HEK293T (cell line): ENCODE results near the gene RFPL1.

Experiments used
- ARNT ChIP-seq: fragments of 450-650 bp; IDR thresholded peaks from 2 replicates; pipeline ENCODE4 v1.6.1; 2017; ENCODE audit warnings: mild to moderate bottlenecking
- BHLHE40 ChIP-seq: fragments of 450-650 bp; IDR thresholded peaks from 2 replicates; pipeline ENCODE4 v1.6.1; 2016; ENCODE audit warnings: mild to moderate bottlenecking, moderate library complexity, borderline replicate concordance
- FOXK2 ChIP-seq: fragments of 450-650 bp; IDR thresholded peaks from 2 replicates; pipeline ENCODE4 v1.6.1; 2016; ENCODE audit warnings: mild to moderate bottlenecking
- NFRKB ChIP-seq: fragments of 450-650 bp; IDR thresholded peaks from 2 replicates; pipeline ENCODE4 v1.6.1; 2016; ENCODE audit warnings: mild to moderate bottlenecking, moderate library complexity
- SUZ12 ChIP-seq: fragments of 450-650 bp; IDR thresholded peaks from 2 replicates; pipeline ENCODE4 v1.6.1; 2016; ENCODE audit warnings: mild to moderate bottlenecking
- ZNF384 ChIP-seq: fragments of 450-650 bp; IDR thresholded peaks from 2 replicates; pipeline ENCODE4 v1.6.1; 2016

- TF ChIP-seq FOXK2 (no peak), BHLHE40 (no peak), NFRKB (no peak), ARNT (no peak), ZNF384 (no peak), SUZ12 (no peak)
Measured at GRCh38 chr22:29388759-29389090, 49.7 kb upstream of the RFPL1 start.
